Pons (tissue), 1 donor: ENCODE data around the gene NACC2.

Experiments used
- DNase-seq: peaks from one replicate; pipeline ENCODE4 v3.0.0-alpha.2; 2016; ENCODE audit warnings: low spot score

NACC2 gene

GRCh38 chr9:136021872-136022681 lies 73.0 kb downstream of the NACC2 start:
- DNase-seq = no peak

- DNase-seq = no peak
Measured at GRCh38 chr9:136021171-136021871, 73.8 kb downstream of the NACC2 start.

- DNase-seq = no peak
Measured at GRCh38 chr9:136020671-136021070, 74.4 kb downstream of the NACC2 start.

- no peak for DNase-seq
Measured at GRCh38 chr9:136020206-136020605, 74.9 kb downstream of the NACC2 start.

- no peak for DNase-seq
Measured at GRCh38 chr9:136019681-136020060, 75.4 kb downstream of the NACC2 start.

- no peak for DNase-seq
Measured at GRCh38 chr9:136019041-136019680, 75.9 kb downstream of the NACC2 start.

- no peak for DNase-seq
Measured at GRCh38 chr9:136018257-136019031, 76.6 kb downstream of the NACC2 start.

- no peak for DNase-seq
Measured at GRCh38 chr9:136017289-136018190, 77.5 kb downstream of the NACC2 start.

- no peak for DNase-seq
Measured at GRCh38 chr9:136016572-136017288, 78.4 kb downstream of the NACC2 start.

- no peak for DNase-seq
Measured at GRCh38 chr9:136015656-136016571, 79.2 kb downstream of the NACC2 start.

- DNase-seq = no peak
Measured at GRCh38 chr9:136014924-136015633, 80.0 kb downstream of the NACC2 start.

GRCh38 chr9:136014147-136014923 lies 80.8 kb downstream of the NACC2 start:
- DNase-seq = no peak

- DNase-seq = no peak
Measured at GRCh38 chr9:136013524-136014034, 81.5 kb downstream of the NACC2 start.

- DNase-seq = no peak
Measured at GRCh38 chr9:136013116-136013515, 82.0 kb downstream of the NACC2 start.

GRCh38 chr9:136012651-136013050 lies 82.4 kb downstream of the NACC2 start:
- DNase-seq = no peak

GRCh38 chr9:136011703-136012496 lies 83.2 kb downstream of the NACC2 start:
- peak; percentile 57 for DNase-seq

GRCh38 chr9:136011376-136011702 lies 83.8 kb downstream of the NACC2 start:
- DNase-seq = no peak
